ENCODE data around the gene PTPRD. TPM values are rescaled to one million over a fixed set of nuclear protein-coding genes. Genes with fewer than 3 reads are reported as not detected.

PTPRD gene
- total and polyA plus RNA-seq, 9 of the 15 experiments (the other 6 are each of a cell fraction or from before 2014, with no cell fraction given), result 0.11 TPM; not detected in 8

DNA sequence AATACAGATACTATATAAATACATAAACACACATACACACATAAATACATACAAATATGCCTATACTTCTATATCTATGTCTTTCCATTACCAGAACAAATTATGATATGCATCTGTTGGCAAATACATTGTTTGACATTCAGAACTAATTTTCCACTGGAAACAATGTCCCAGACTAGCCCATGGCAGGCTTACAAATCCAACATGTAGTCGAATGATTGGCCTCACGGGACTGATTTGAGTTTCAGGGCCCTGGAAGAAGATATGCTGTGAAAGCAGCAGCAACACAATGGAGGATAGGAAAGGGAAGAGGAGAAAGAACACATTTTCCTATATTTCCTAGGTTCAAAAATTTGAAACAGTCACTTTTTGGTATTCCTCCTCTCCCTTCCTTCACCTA, 1932.1 kb downstream of the PTPRD start:
- ATAC-seq (no peak), DNase-seq (ENCODE audit: extremely low read depth in 1 of 4, low spot score in 3 of 4) (no peak), FAIRE-seq (no peak)
- H2AFZ ChIP-seq (ENCODE audit: low read depth, low read length), result no peak overlapping the region
- H3K4me3 ChIP-seq, result no peak overlapping the region
- TF ChIP-seq SRSF1 (IDR thresholded peaks at IDR 0.05; ENCODE audit: low read depth, low read length) (no peak), CBX2 (IDR thresholded peaks at IDR 0.05; ENCODE audit: insufficient read depth, low read length, poor library complexity, severe bottlenecking) (no peak), DACH1 (IDR thresholded peaks at IDR 0.05; ENCODE audit: partially characterized antibody) (no peak), POLR2AphosphoS2 (IDR thresholded peaks at IDR 0.05; ENCODE audit: low read length) (no peak), KAT7 (CRISPR knock-in tag; IDR thresholded peaks at IDR 0.05; ENCODE audit: borderline replicate concordance) (no peak), TBL1XR1 (IDR thresholded peaks at IDR 0.05; ENCODE audit: low read length in 2 of 2) (no peak), POU5F1 (IDR thresholded peaks at IDR 0.05; ENCODE audit: borderline replicate concordance, low read depth, low read length, partially characterized antibody) (no peak), ZNF586 (CRISPR knock-in tag; conservative IDR thresholded peaks at IDR 0.05) (no peak), XRCC4 (IDR thresholded peaks at IDR 0.05; ENCODE audit: extremely low read depth, insufficient read depth, insufficient read length) (no peak), KDM2B (CRISPR knock-in tag; IDR thresholded peaks at IDR 0.05) (no peak), ZNF764 (CRISPR knock-in tag; IDR thresholded peaks at IDR 0.05; ENCODE audit: low read depth) (no peak), ZBTB1 (CRISPR knock-in tag; IDR thresholded peaks at IDR 0.05; ENCODE audit: borderline replicate concordance, low read depth) (no peak)
- TF ChIP-seq, protein P1, sequence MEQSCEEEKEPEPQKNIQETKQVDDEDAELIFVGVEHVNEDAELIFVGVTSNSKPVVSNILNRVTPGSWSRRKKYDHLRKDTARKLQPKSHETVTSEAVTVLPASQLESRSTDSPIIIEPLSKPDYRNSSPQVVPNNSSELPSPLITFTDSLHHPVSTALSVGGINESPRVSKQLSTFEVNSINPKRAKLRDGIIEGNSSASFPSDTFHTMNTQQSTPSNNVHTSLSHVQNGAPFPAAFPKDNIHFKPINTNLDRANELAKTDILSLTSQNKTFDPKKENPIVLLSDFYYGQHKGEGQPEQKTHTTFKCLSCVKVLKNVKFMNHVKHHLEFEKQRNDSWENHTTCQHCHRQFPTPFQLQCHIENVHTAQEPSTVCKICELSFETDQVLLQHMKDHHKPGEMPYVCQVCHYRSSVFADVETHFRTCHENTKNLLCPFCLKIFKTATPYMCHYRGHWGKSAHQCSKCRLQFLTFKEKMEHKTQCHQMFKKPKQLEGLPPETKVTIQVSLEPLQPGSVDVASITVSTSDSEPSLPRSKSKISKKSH (CRISPR knock-in tag; IDR thresholded peaks at IDR 0.05), result no peak
- TF ChIP-seq, protein P2, sequence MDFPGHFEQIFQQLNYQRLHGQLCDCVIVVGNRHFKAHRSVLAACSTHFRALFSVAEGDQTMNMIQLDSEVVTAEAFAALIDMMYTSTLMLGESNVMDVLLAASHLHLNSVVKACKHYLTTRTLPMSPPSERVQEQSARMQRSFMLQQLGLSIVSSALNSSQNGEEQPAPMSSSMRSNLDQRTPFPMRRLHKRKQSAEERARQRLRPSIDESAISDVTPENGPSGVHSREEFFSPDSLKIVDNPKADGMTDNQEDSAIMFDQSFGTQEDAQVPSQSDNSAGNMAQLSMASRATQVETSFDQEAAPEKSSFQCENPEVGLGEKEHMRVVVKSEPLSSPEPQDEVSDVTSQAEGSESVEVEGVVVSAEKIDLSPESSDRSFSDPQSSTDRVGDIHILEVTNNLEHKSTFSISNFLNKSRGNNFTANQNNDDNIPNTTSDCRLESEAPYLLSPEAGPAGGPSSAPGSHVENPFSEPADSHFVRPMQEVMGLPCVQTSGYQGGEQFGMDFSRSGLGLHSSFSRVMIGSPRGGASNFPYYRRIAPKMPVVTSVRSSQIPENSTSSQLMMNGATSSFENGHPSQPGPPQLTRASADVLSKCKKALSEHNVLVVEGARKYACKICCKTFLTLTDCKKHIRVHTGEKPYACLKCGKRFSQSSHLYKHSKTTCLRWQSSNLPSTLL (IDR thresholded peaks at IDR 0.05), result no peak
- TF ChIP-seq, protein P3, sequence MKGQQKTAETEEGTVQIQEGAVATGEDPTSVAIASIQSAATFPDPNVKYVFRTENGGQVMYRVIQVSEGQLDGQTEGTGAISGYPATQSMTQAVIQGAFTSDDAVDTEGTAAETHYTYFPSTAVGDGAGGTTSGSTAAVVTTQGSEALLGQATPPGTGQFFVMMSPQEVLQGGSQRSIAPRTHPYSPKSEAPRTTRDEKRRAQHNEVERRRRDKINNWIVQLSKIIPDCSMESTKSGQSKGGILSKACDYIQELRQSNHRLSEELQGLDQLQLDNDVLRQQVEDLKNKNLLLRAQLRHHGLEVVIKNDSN (CRISPR knock-in tag; IDR thresholded peaks at IDR 0.05), result no peak
- TF ChIP-seq, protein P4, sequence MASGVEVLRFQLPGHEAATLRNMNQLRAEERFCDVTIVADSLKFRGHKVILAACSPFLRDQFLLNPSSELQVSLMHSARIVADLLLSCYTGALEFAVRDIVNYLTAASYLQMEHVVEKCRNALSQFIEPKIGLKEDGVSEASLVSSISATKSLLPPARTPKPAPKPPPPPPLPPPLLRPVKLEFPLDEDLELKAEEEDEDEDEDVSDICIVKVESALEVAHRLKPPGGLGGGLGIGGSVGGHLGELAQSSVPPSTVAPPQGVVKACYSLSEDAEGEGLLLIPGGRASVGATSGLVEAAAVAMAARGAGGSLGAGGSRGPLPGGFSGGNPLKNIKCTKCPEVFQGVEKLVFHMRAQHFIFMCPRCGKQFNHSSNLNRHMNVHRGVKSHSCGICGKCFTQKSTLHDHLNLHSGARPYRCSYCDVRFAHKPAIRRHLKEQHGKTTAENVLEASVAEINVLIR (CRISPR knock-in tag; IDR thresholded peaks at IDR 0.05), result no peak
- H3K9me3 ChIP-seq (replicated peaks; ENCODE audit: control insufficient read depth, insufficient read depth, low read depth, low read length), result no peaks in the 10 kb centered on the region
- BruUV-seq (replicated peaks), result no TSS peak
- 4% methylated on average over 2 of the region's 2 CpGs for WGBS (ENCODE audit: insufficient coverage, low coverage, missing lambda C conversion rate)
- H3K9me1 ChIP-seq (ENCODE audit: control insufficient read depth, insufficient read depth, low read length), result no peaks in the 10 kb centered on the region
- H3K4me1 ChIP-seq (replicated peaks in 1 of 2; ENCODE audit: control insufficient read depth in 2 of 2, insufficient read depth in 2 of 2, low read length in 2 of 2), result no peaks in the 10 kb centered on the region
- H3K27me3 ChIP-seq (ENCODE audit: control insufficient read depth in 2 of 2, insufficient read depth in 2 of 2, low read length in 2 of 2), result no peaks in the 10 kb centered on the region
- H3K79me2 ChIP-seq (ENCODE audit: control insufficient read depth, insufficient read depth, low read length), result no peaks in the 10 kb centered on the region
- in situ Hi-C loops (cut with MboI), result no loop called here
- H3K27ac ChIP-seq (ENCODE audit: extremely low read depth, low read depth, low read length), result no peak overlapping the region
- H3K9ac ChIP-seq (ENCODE audit: insufficient read depth in 1 of 2, low read depth in 2 of 2, low read length in 2 of 2), result no peak overlapping the region
- intact Hi-C loops (cut with micrococcal nuclease), result no loop called here
- H3K36me3 ChIP-seq (ENCODE audit: control insufficient read depth, insufficient read depth, low read length), result no peaks in the 10 kb centered on the region
- no peak overlapping the region for H3K4me2 ChIP-seq (ENCODE audit: insufficient read depth, low read length)
- POLR2A ChIA-PET, result no interaction called here
- H4K20me1 ChIP-seq (replicated peaks; ENCODE audit: control insufficient read depth, insufficient read depth, low read length), result no peaks in the 10 kb centered on the region
- CTCF ChIA-PET (ENCODE audit: low intra/inter-chr PET ratio), result no interaction called here
